ENCODE results near the gene GLRX5. TPM values are rescaled to one million over a fixed set of nuclear protein-coding genes. Genes with fewer than 3 reads are reported as not detected.

GLRX5 gene
- total and polyA plus RNA-seq, 2 donors from 2014 or later, result 46.7 to 124 TPM

DNA sequence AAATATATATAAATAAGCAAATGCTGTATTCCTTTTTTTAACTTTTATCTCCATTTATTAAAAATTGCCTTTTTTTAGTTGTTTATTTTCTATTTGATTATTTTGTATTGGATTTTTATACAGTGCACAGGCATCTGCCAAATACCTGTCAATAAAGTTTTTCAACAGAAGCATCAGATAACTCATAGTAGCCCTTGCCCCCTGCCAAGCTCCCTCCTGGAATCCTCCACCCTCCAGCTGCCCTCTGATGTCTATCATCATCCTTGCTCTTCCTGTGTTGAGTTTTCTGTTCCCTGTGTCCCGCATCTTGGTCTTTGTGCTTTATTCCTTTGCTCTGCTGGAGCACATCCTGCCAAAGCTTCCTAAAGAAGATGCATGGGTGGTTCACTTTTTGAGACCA is 16.6 kb downstream of the GLRX5 start:
- FAIRE-seq, result no peak
- TF ChIP-seq, protein P1, sequence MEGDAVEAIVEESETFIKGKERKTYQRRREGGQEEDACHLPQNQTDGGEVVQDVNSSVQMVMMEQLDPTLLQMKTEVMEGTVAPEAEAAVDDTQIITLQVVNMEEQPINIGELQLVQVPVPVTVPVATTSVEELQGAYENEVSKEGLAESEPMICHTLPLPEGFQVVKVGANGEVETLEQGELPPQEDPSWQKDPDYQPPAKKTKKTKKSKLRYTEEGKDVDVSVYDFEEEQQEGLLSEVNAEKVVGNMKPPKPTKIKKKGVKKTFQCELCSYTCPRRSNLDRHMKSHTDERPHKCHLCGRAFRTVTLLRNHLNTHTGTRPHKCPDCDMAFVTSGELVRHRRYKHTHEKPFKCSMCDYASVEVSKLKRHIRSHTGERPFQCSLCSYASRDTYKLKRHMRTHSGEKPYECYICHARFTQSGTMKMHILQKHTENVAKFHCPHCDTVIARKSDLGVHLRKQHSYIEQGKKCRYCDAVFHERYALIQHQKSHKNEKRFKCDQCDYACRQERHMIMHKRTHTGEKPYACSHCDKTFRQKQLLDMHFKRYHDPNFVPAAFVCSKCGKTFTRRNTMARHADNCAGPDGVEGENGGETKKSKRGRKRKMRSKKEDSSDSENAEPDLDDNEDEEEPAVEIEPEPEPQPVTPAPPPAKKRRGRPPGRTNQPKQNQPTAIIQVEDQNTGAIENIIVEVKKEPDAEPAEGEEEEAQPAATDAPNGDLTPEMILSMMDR (IDR thresholded peaks at IDR 0.05; ENCODE audit: borderline replicate concordance, extremely low read depth, insufficient read depth), result no peak
- intact Hi-C loops (cut with DNase I), result no loop called here
- no peak for DNase-seq
- Histone ChIP-seq H3K27ac (ENCODE audit: low read depth in 2 of 2, low read length in 2 of 2) (no peak overlapping the region), H3K9me3 (ENCODE audit: control insufficient read depth in 2 of 3, insufficient read depth in 1 of 3, low read length in 3 of 3) (peaks cover 0 to 3% (median 0%) of the 10 kb centered on the region in 3 donors), H3K4me1 (ENCODE audit: control insufficient read depth in 2 of 3, insufficient read depth in 2 of 3, low read depth in 1 of 3, low read length in 3 of 3) (peaks cover 0 to 12% (median 7%) of the 10 kb centered on the region in 3 donors), H3K27me3 (ENCODE audit: control insufficient read depth, insufficient read depth, low read length) (no peaks in the 10 kb centered on the region), H3K36me3 (ENCODE audit: control insufficient read depth in 2 of 3, insufficient read depth in 3 of 3, low read length in 3 of 3) (no peaks in the 10 kb centered on the region), H3K4me3 (ENCODE audit: low read length in 3 of 3) (no peak overlapping the region), H3K9ac (ENCODE audit: low read length in 3 of 3) (no peak overlapping the region)

- TF ChIP-seq, protein P1 (IDR thresholded peaks at IDR 0.05; ENCODE audit: borderline replicate concordance, extremely low read depth, insufficient read depth), result no peak
- no peak overlapping the region for H3K27ac ChIP-seq (ENCODE audit: low read depth in 2 of 2, low read length in 2 of 2)
- H3K27me3 ChIP-seq (ENCODE audit: control insufficient read depth, insufficient read depth, low read length), result no peaks in the 10 kb centered on the region
- H3K9me3 ChIP-seq (ENCODE audit: control insufficient read depth in 2 of 3, insufficient read depth in 1 of 3, low read length in 3 of 3), result peaks cover 0 to 3% (median 0%) of the 10 kb centered on the region in 3 donors
- DNase-seq, result no peak
- H3K9ac ChIP-seq (ENCODE audit: low read length in 3 of 3), result no peak overlapping the region
- no peak for FAIRE-seq
- H3K4me1 ChIP-seq (ENCODE audit: control insufficient read depth in 2 of 3, insufficient read depth in 2 of 3, low read depth in 1 of 3, low read length in 3 of 3), result peaks cover 0 to 5% (median 5%) of the 10 kb centered on the region in 3 donors
- no peak overlapping the region for H3K4me3 ChIP-seq (ENCODE audit: low read length in 3 of 3)
- intact Hi-C loops (cut with DNase I), result no loop called here
- no peaks in the 10 kb centered on the region for H3K36me3 ChIP-seq (ENCODE audit: control insufficient read depth in 2 of 3, insufficient read depth in 3 of 3, low read length in 3 of 3)
Measured at GRCh38 chr14:95553141-95553540, 18.3 kb downstream of the GLRX5 start.

- no peak for FAIRE-seq
- intact Hi-C loops (cut with DNase I), result no loop called here
- TF ChIP-seq, protein P1 (IDR thresholded peaks at IDR 0.05; ENCODE audit: borderline replicate concordance, extremely low read depth, insufficient read depth), result no peak
Measured at GRCh38 chr14:95555053-95555452, 20.2 kb downstream of the GLRX5 start.

DNA sequence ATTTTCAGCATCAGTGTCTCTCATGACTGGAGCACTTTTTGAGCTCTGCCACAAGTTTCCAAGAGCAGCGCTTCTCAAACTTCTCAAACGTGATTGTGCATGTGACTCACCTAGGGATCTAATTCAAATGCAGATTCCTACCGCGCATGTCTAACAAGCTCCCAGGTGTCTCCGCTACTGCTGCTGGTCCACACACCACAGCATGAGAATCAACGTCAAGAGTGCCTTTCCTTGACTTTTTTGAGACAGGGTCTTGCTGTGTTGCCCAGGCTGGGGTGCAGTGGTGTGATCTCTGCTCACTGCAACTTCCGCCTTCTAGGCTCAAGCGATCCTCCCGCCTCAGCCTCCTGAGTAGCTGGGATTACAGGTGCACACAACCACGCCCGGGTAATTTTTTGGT is 22.4 kb downstream of the GLRX5 start:
- FAIRE-seq, result no peak
- H3K9ac ChIP-seq (ENCODE audit: low read length in 3 of 3), result no peak overlapping the region
- intact Hi-C loops (cut with DNase I), result no loop called here
- peaks cover 0 to 3% (median 0%) of the 10 kb centered on the region in 3 donors for H3K4me1 ChIP-seq (ENCODE audit: control insufficient read depth in 2 of 3, insufficient read depth in 2 of 3, low read depth in 1 of 3, low read length in 3 of 3)
- H3K27me3 ChIP-seq (ENCODE audit: control insufficient read depth, insufficient read depth, low read length), result no peaks in the 10 kb centered on the region
- no peaks in the 10 kb centered on the region for H3K9me3 ChIP-seq (ENCODE audit: control insufficient read depth in 2 of 3, insufficient read depth in 1 of 3, low read length in 3 of 3)
- H3K27ac ChIP-seq (ENCODE audit: low read depth in 2 of 2, low read length in 2 of 2), result no peak overlapping the region
- H3K4me3 ChIP-seq (ENCODE audit: low read length in 3 of 3), result no peak overlapping the region
- TF ChIP-seq, protein P1 (IDR thresholded peaks at IDR 0.05; ENCODE audit: borderline replicate concordance, extremely low read depth, insufficient read depth), result no peak
- no peaks in the 10 kb centered on the region for H3K36me3 ChIP-seq (ENCODE audit: control insufficient read depth in 2 of 3, insufficient read depth in 3 of 3, low read length in 3 of 3)
- no peak for DNase-seq

More at GRCh38 chr14:95555053-95555452, 20.2 kb downstream of the GLRX5 start:
- Histone ChIP-seq H3K36me3 (ENCODE audit: control insufficient read depth in 2 of 3, insufficient read depth in 3 of 3, low read length in 3 of 3) (no peaks in the 10 kb centered on the region), H3K27me3 (ENCODE audit: control insufficient read depth, insufficient read depth, low read length) (no peaks in the 10 kb centered on the region), H3K4me1 (ENCODE audit: control insufficient read depth in 2 of 3, insufficient read depth in 2 of 3, low read depth in 1 of 3, low read length in 3 of 3) (peaks cover 0 to under 1% (median 0%) of the 10 kb centered on the region in 3 donors), H3K9me3 (ENCODE audit: control insufficient read depth in 2 of 3, insufficient read depth in 1 of 3, low read length in 3 of 3) (peaks cover 0 to 3% (median 0%) of the 10 kb centered on the region in 3 donors), H3K4me3 (ENCODE audit: low read length in 3 of 3) (no peak overlapping the region), H3K27ac (ENCODE audit: low read depth in 2 of 2, low read length in 2 of 2) (no peak overlapping the region), H3K9ac (ENCODE audit: low read length in 3 of 3) (no peak overlapping the region)
- no peak for DNase-seq

Measured in kidney (tissue), 14 donors.